Stomach (tissue), 4 donors: ENCODE measurements around the gene FLACC1.

Experiments
- POLR2A ChIP-seq, 4 donors: fragments of 450-650 bp; IDR thresholded peaks; one replicate each; pipeline ENCODE4 v1.6.1; 2016; ENCODE audit warnings: antibody characterized with exemption in 4 of 4, control low read depth in 2 of 4, mild to moderate bottlenecking in 1 of 4, moderate library complexity in 1 of 4
- POLR2AphosphoS5 ChIP-seq, 3 donors: sonication (generic); formaldehyde crosslinking; IDR thresholded peaks; one replicate each; pipeline ENCODE4 v1.6.1; 2016; ENCODE audit warnings: antibody characterized with exemption in 3 of 3
- TF ChIP-seq, protein P1 (sequence below), 7 experiments: fragments of 450-650 bp in 4 of 7; fragments of 200-600 bp in 3 of 7; sonication (generic) in 3 of 7; IDR thresholded peaks; one replicate each; pipeline ENCODE4 v1.5.1; 2016 to 2019; ENCODE audit warnings: antibody characterized with exemption in 7 of 7, control low read depth in 2 of 7, mild to moderate bottlenecking in 1 of 7

DNA sequence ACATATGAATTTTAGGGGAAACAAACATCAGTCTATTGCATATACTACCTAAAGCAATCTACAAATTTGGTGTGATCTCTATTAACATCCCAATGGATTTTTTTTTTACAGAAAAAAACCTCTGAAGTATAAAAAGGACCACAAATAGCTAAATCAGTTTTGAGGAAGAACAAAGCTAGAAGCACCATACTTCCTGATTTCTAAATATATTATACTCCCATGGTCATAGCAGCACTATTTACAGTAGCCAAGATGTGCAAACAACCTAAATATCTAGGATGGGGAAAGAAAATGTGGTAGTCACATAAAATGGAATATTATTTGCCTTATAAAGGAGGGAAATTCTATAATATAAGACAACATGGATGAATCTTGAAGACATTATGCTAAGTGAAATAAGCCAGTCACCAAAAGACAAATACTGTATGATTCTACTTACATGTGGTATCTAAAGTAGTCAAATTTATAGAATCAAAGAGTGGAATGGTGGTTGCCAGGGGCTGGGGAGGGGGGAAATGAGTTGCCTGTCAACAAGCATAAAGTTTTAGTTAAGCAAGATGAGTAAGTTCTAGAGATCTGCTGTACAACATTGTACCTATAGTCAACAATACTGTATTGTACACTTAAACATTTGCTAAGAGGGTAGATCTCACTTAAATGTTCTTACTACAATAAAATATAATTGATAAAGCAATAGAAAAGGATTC is 114.4 kb downstream of the FLACC1 start:
- no peak for TF ChIP-seq POLR2A (IDR thresholded peaks at IDR 0.05)
- TF ChIP-seq POLR2AphosphoS5 (IDR thresholded peaks at IDR 0.05) = no peak
- TF ChIP-seq, protein P1, sequence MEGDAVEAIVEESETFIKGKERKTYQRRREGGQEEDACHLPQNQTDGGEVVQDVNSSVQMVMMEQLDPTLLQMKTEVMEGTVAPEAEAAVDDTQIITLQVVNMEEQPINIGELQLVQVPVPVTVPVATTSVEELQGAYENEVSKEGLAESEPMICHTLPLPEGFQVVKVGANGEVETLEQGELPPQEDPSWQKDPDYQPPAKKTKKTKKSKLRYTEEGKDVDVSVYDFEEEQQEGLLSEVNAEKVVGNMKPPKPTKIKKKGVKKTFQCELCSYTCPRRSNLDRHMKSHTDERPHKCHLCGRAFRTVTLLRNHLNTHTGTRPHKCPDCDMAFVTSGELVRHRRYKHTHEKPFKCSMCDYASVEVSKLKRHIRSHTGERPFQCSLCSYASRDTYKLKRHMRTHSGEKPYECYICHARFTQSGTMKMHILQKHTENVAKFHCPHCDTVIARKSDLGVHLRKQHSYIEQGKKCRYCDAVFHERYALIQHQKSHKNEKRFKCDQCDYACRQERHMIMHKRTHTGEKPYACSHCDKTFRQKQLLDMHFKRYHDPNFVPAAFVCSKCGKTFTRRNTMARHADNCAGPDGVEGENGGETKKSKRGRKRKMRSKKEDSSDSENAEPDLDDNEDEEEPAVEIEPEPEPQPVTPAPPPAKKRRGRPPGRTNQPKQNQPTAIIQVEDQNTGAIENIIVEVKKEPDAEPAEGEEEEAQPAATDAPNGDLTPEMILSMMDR (IDR thresholded peaks at IDR 0.05) = no peak
